Measurements from ENCODE around the gene EXOSC10.

DNA sequence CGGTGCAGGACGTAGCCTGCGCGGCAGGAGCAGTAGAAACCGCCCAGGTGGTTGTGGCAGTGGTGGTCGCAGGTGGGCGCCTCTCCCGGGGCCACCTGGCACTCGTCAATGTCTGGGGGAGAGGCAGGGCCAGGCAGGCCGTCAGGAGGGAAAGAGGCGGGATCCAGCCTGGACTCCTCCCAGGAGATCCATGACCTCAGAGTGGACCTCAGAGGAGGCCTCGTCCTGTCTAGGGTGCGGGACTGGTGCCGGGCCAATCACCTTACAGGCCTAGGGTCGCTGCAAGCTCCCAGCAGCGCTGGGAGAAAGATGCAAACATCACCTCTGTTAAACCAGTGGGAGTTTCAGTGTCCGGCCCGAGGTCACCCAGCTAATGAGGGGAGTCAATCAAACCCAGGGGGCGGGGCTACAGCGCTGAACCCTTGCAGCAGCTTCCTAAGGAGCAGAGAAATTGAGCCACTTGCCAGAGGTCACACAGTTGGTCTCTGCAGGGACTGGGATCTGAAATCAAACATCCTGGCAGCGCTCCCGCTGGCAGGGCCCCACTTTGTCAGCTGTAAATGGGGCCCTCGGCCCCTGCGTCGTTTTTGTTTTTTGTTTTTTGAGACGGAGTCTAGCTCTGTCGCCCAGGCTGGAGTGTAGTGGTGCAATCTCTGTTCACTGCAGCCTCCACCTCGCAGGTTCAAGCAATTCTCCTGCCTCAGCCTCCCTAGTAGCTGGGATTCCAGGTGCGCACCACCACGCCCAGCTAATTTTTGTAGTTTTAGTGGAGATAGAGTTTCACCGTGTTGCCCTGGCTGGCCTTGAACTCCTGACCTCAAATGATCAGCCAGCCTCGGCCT, 54.0 kb downstream of the EXOSC10 start:
- TF ChIP-seq, protein P1, sequence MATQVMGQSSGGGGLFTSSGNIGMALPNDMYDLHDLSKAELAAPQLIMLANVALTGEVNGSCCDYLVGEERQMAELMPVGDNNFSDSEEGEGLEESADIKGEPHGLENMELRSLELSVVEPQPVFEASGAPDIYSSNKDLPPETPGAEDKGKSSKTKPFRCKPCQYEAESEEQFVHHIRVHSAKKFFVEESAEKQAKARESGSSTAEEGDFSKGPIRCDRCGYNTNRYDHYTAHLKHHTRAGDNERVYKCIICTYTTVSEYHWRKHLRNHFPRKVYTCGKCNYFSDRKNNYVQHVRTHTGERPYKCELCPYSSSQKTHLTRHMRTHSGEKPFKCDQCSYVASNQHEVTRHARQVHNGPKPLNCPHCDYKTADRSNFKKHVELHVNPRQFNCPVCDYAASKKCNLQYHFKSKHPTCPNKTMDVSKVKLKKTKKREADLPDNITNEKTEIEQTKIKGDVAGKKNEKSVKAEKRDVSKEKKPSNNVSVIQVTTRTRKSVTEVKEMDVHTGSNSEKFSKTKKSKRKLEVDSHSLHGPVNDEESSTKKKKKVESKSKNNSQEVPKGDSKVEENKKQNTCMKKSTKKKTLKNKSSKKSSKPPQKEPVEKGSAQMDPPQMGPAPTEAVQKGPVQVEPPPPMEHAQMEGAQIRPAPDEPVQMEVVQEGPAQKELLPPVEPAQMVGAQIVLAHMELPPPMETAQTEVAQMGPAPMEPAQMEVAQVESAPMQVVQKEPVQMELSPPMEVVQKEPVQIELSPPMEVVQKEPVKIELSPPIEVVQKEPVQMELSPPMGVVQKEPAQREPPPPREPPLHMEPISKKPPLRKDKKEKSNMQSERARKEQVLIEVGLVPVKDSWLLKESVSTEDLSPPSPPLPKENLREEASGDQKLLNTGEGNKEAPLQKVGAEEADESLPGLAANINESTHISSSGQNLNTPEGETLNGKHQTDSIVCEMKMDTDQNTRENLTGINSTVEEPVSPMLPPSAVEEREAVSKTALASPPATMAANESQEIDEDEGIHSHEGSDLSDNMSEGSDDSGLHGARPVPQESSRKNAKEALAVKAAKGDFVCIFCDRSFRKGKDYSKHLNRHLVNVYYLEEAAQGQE (IDR thresholded peaks at IDR 0.05; ENCODE audit: low read depth): no peak
- TF ChIP-seq EP300 (IDR thresholded peaks at IDR 0.05; ENCODE audit: borderline replicate concordance) (no peak), TAF1 (IDR thresholded peaks at IDR 0.05; ENCODE audit: low read depth) (no peak), NFIC (IDR thresholded peaks at IDR 0.05) (no peak), FOXM1 (IDR thresholded peaks at IDR 0.05; ENCODE audit: borderline replicate concordance, low read depth) (no peak), TCF12 (IDR thresholded peaks at IDR 0.05; ENCODE audit: low read depth) (no peak), CREB1 (IDR thresholded peaks at IDR 0.05; ENCODE audit: low read depth) (no peak), CEBPB (IDR thresholded peaks at IDR 0.05) (no peak), TEAD4 (IDR thresholded peaks at IDR 0.05) (no peak), RAD21 (IDR thresholded peaks at IDR 0.05; ENCODE audit: low read depth) (no peak)
- TF ChIP-seq, protein P2, sequence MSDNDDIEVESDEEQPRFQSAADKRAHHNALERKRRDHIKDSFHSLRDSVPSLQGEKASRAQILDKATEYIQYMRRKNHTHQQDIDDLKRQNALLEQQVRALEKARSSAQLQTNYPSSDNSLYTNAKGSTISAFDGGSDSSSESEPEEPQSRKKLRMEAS (IDR thresholded peaks at IDR 0.05): no peak
- TF ChIP-seq, protein P3, sequence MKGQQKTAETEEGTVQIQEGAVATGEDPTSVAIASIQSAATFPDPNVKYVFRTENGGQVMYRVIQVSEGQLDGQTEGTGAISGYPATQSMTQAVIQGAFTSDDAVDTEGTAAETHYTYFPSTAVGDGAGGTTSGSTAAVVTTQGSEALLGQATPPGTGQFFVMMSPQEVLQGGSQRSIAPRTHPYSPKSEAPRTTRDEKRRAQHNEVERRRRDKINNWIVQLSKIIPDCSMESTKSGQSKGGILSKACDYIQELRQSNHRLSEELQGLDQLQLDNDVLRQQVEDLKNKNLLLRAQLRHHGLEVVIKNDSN (IDR thresholded peaks at IDR 0.05): no peak
